GM15510 (cell line): Measurements from ENCODE around the gene FOXD1.

Experiments used
- POLR2A ChIP-seq: IDR thresholded peaks from 3 replicates; pipeline ENCODE4 v1.6.1; 2011; ENCODE audit warnings: borderline replicate concordance; ENCODE audit not compliant: insufficient read length; ENCODE audit errors: extremely low read depth

FOXD1 gene

DNA sequence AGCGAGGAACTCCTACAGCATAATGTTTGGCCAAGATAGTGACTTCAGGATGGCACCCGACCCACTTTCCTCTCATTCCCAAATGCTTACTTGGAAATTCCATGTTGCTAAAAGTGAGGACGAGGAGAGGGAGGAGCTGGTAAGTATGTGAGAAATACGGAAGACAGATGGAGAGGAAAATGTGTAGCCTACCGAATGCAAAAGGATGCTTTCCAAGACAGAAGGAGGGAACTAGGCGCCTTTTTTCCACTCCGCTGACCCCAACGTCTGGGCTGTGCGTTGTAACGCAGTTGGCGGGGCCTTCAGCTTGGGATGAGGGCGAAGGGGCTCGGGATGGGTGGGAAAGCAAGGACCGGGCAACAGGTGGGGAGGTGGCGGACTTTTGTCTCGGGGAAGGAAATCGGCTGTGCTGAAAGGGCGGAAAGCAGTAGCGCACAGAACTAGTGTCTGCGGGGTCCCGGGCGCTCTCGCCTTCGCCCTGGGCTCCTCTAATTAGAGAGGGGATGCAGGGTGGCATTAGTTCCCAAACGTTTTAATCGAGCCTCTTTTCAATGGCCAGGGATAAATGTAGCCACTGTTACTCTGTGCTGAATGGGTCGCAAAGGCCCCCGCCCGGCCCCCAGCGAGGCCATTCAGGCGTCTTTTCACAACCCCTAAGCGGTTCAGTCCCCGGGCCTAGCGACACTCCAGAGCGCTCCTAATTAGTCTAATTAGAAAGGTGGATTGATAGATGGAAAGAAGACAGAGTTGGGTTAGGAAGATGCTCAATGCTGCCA is 12.6 kb downstream of the FOXD1 start:
- no peak for TF ChIP-seq POLR2A

DNA sequence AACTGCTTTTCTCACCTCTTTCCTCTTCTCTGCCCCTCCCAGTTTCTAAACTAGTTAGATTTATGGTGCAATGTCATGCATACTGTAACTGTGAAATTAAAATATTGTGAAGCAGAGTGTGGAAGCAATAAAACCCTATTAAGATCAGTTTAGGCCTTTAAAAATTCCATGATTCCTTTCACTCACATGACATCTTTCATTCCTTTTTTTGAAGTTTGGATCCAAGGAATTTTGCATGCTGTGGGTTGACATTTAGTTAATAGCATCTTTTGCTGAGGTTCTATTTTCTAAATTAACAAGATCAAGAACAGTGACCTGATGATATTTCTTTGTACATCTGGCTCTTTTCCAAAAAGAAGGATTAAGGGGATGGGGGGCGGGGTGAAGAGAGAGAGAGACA is 13.7 kb downstream of the FOXD1 start:
- TF ChIP-seq POLR2A, result no peak

DNA sequence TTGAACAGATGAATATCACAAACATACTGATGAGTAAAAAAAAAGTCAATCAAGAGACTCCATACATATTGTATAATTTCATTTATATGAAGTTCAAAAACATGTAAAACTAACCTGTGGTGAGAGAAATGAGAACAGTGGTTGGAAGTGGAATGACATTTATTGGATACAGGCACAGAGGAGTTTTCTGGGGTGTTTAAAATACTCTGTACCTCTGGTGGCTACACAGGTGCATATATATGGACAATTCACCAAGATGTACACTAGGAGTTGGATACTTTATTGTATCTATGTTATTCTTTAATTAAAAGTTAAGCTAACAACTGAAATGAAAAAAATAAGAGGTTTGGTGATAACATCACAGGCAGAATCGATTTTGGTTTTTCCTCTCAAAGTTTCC is 14.1 kb downstream of the FOXD1 start:
- no peak for TF ChIP-seq POLR2A

DNA sequence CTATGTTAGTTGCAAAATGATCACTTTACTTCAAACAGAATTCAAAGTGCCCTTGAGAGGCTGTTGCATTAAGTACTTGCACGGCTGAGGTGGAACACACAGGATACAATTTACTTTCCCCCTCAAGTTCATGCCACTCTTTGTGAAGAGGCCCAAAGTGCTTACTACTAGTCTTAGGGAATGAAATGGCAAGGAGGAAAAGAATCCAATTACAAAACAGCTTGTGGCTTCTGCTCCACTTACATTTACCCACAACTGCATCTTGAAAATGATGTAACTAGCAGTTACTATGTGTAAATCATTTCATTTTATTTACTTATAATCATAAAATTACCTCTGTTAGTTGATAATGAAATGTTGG is 14.6 kb downstream of the FOXD1 start:
- no peak for TF ChIP-seq POLR2A

GRCh38 chr5:73433272-73433981 is 15.2 kb downstream of the FOXD1 start:
- TF ChIP-seq POLR2A, result no peak

GRCh38 chr5:73431204-73431851 is 17.2 kb downstream of the FOXD1 start:
- TF ChIP-seq POLR2A, result no peak

DNA sequence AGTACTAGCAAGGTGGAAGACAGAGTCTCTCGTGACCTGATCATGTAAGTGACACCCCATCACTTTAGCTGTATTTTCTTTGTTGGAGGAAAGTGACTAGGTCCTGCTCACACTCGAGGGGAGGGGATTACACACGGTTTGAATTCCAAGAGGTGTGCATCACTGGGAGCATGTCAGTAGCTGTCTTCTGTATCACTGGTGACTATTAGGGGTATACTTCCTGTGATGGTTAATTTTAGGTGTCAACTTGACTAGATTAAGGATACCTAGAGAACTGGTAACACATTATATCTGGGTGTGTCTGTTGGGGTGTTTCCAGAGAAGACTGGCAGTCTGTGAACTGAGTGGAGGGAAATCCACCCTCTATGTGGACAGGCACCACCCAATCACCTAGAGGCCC is 22.5 kb downstream of the FOXD1 start:
- no peak for TF ChIP-seq POLR2A

DNA sequence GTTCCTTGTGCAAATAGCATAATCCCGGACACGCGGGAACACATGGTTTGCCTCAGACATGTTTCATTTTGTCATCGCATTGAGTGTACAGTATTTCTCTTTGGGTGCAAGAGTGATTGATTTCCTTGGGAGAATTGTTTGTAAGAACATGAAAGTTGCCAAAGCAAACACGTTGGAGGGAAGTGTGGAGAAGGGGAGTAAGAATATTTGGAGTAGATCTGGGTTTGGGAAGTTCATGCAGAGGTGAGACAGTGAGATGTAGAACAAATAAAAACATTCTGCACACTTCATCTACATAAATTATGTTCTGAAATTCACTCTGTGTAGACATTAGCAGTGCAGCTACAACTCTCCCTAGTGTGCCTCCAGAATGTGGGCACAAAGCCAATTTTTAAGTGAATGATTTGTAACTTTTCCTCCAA is 24.0 kb downstream of the FOXD1 start:
- TF ChIP-seq POLR2A, result no peak

DNA sequence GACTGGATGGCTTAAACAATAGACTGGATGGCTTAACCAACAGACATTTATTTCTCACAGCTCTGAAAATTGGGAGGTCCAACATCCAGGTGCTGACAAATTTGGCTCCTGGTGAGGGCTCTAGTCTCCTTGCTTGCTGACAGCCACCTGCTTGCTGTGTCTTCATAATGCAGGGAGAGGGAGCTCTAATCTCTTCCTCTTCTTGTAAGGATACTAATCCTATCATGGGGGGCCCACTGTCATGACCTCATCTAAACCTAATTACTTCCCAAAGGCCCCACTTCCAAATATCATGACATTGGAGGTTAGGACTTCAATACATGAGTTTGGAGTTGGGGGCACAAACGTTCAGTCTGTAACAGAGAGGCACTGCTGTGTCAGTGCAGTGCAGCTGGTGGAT is 26.4 kb downstream of the FOXD1 start:
- no peak for TF ChIP-seq POLR2A

- TF ChIP-seq POLR2A, result no peak
These were observed 27.9 kb downstream of the FOXD1 start for GRCh38 chr5:73420666-73421065.

- TF ChIP-seq POLR2A, result no peak
These were observed 28.8 kb downstream of the FOXD1 start for GRCh38 chr5:73419465-73420390.

DNA sequence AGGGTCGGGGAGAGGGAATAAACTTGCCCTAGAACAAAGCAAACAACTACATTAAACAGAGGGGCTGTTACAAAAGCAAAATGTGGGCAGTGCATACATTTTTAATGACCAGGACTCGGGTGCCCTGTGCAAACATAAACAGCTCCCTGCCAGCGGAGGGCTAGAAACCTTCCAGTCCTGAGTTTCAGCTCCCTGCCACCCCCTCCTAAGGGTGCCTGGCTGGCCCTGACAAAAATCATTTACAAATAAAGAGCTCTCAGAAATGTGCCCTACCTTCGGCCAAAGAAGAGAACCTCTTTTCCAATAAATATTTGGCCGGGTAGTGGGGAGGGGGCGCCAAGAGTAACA is 29.5 kb downstream of the FOXD1 start:
- no peak for TF ChIP-seq POLR2A

DNA sequence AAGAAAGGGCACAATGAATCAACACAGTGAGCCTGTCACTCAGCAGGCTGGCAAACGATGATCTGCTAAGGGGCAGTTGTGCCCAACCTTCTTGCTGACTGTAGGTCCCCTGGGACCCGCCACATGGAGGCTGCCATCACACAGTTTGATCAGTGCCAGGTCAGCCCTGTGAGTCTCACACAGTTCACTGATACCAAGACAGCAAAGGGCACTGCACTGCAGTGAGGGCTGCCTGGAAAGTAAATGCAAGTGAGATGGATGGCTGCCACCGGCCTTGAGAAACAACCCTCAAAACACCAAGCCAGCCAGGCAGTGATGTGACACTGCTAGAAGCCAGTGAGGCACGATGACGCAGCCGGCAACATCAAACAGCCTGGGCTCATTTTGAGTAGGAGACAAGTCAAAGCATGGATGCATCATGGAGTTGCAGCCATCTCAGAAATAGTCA is 30.3 kb downstream of the FOXD1 start:
- no peak for TF ChIP-seq POLR2A

- TF ChIP-seq POLR2A, result no peak
These were observed 31.1 kb downstream of the FOXD1 start for GRCh38 chr5:73417303-73418034.

- no peak for TF ChIP-seq POLR2A
These were observed 33.0 kb downstream of the FOXD1 start for GRCh38 chr5:73415617-73416016.

DNA sequence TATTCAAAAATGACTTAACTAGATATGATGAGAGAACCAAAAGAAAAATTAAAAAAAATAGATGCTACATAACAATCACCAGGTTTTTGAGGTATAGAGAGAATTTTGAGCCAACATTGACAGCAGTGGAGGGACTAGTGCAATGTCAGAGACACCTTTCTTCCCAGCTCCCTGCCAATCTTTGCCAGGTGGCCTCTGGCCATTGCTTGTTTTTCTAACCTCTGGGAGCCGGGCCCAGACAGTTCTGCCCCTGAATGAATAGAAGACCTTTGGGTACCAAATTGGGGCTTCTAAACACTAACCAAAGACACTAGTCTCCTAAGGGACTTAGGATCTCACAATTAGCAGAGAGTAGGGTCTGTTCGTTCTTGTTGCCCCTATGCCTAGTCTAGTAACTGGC is 33.4 kb downstream of the FOXD1 start:
- no peak for TF ChIP-seq POLR2A
